HG03432 (cell line): Measurements from ENCODE around the gene AP1M2.
"Not testable (repeated sequence)": the region's sequence is repeated elsewhere in the genome, so short reads cannot be mapped to it uniquely, and the experiment has no call there.

Experiments used
- ATAC-seq: cut with Tn5 transposase; IDR thresholded peaks from one replicate; pipeline ENCODE4 v1.9.1; 2021; ENCODE audit warnings: mild to moderate bottlenecking, moderate library complexity; ENCODE audit not compliant: unreplicated experiment

AP1M2 gene

GRCh38 chr19:10602330-10603083 is 15.4 kb upstream of the AP1M2 start:
- ATAC-seq = peak; percentile 68

- no peak for ATAC-seq
Observed at GRCh38 chr19:10601999-10602329, 14.9 kb upstream of the AP1M2 start.

GRCh38 chr19:10600149-10600548 is 13.0 kb upstream of the AP1M2 start:
- no peak for ATAC-seq

- ATAC-seq = peak; percentile 50
Observed at GRCh38 chr19:10593820-10594637, 6.9 kb upstream of the AP1M2 start.

GRCh38 chr19:10593148-10593547 is 6.0 kb upstream of the AP1M2 start:
- ATAC-seq = no peak

- ATAC-seq = no peak
Observed at GRCh38 chr19:10587839-10588150, 683 bp upstream of the AP1M2 start.

- no peak for ATAC-seq
Observed at GRCh38 chr19:10586396-10586795, 716 bp downstream of the AP1M2 start.

- no peak for ATAC-seq
Observed at GRCh38 chr19:10583036-10583776, 3.9 kb downstream of the AP1M2 start.

GRCh38 chr19:10582091-10582490 is 5.0 kb downstream of the AP1M2 start:
- ATAC-seq = no peak

- ATAC-seq = no peak
Observed at GRCh38 chr19:10580979-10581631, 6.0 kb downstream of the AP1M2 start.

- no peak for ATAC-seq
Observed at GRCh38 chr19:10577951-10578350, 9.2 kb downstream of the AP1M2 start.

GRCh38 chr19:10575011-10575716 is 11.9 kb downstream of the AP1M2 start:
- ATAC-seq = no peak

- no peak for ATAC-seq
Observed at GRCh38 chr19:10574462-10574861, 12.7 kb downstream of the AP1M2 start.

- ATAC-seq = not testable (repeated sequence)
Observed at GRCh38 chr19:10573793-10574192, 13.3 kb downstream of the AP1M2 start.

GRCh38 chr19:10568826-10569651 is 18.1 kb downstream of the AP1M2 start, which contains the start of gene CDKN2D:
Gene CDKN2D (minus strand): TSS chr19:10568979. CDS start chr19:10568653, 326 bp downstream.
- ATAC-seq = peak; percentile 70

GRCh38 chr19:10568062-10568825 is 18.9 kb downstream of the AP1M2 start:
- ATAC-seq = peak; percentile 9

GRCh38 chr19:10567656-10568055 is 19.5 kb downstream of the AP1M2 start:
- ATAC-seq = no peak

GRCh38 chr19:10566658-10567410 is 20.3 kb downstream of the AP1M2 start:
- ATAC-seq = no peak
